Activated CD4-positive, alpha-beta T cell treated with anti-CD3 and anti-CD28 coated beads, Interleukin-2, amount 50 U/mL, for 48 hours (primary cell): ENCODE data around the gene CBFA2T3.
"Not testable (repeated sequence)": the region's sequence is repeated elsewhere in the genome, so short reads cannot be mapped to it uniquely, and the experiment has no call there.

ENCODE experiments used
- DNase-seq, 2 experiments: peaks; one replicate each; pipeline ENCODE4 v3.0.0-alpha.2; 2020

Gene CBFA2T3

DNA sequence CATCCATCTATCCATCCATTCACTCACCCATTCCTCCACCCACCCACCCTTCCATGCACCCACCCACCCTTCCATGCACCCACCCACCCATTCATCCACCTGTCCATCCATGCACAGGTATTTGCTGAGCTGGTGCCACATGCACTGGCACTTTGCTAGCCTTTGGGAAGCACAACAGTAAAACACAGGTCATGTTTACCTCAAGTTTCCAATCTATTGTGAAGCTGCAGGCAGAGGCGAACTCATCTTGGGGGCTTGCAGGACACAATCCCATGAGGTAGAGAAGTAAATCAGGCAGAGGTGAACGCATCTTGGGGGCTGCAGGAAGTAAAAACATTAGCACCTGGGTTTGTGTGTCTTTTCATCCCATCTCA is 35.6 kb upstream of the CBFA2T3 start:
- no peak for DNase-seq

DNA sequence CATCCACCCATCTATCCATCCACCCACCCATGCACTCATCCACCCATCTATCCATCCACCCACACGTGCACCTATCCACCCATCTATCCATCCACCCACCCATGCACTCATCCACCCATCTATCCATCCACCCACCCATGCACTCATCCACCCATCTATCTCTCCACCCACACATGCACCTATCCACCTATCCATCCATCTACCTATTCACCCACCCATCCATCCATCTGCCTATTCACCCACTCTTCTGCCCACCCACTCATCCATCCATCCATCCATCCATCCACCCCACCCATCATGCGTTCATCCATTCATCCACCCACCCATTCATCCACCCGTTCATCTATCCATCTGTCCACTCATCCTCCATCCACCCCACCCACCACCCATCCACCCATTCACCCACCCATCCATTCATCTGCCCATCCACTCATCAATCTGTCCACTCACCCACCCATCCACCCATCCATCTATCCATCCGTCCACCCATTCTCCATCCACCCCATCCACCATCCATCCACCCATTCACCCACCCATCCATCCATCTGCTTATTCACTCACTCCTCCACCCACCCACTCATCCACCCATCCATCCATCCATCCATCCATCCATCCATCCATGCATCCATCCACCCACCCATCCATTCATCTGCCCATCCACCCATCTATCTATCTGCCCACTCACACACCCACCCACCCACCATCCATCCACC is 35.1 kb upstream of the CBFA2T3 start:
- DNase-seq = no peak

DNA sequence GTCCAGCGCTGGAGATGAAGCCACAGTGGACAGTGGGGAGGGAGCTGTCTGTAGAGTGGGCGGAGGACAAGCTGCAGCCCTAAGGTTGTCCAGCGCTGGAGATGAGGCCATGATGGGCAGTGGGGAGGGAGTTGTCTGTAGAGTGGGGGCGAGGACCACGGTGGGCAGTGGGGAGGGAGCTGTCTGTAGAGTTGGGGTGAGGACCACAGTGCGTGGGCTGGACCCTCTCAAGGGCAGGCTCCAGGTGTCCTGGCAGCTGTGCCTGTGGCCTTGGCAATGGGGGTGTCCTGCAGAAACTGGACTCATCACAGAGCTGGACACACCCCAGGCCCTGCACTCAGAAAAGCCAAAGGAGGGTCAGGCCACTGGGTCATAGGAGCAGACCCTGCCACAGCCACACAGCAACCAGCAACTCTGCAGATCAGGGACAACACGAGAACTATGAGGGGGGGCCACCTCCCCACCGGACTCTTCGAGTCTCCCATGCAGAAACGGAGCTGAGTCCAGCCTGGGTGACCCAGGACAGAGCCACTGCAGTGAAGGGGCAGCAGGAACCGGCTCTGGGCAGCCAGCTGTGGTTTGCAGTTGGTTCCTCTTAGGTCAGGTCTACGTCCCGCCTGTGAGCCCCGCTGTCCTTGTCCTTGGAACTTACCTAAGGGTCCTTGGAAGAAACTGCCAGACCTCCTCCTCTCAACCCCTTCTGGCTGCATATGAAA is 33.4 kb upstream of the CBFA2T3 start:
- DNase-seq = no peak

DNA sequence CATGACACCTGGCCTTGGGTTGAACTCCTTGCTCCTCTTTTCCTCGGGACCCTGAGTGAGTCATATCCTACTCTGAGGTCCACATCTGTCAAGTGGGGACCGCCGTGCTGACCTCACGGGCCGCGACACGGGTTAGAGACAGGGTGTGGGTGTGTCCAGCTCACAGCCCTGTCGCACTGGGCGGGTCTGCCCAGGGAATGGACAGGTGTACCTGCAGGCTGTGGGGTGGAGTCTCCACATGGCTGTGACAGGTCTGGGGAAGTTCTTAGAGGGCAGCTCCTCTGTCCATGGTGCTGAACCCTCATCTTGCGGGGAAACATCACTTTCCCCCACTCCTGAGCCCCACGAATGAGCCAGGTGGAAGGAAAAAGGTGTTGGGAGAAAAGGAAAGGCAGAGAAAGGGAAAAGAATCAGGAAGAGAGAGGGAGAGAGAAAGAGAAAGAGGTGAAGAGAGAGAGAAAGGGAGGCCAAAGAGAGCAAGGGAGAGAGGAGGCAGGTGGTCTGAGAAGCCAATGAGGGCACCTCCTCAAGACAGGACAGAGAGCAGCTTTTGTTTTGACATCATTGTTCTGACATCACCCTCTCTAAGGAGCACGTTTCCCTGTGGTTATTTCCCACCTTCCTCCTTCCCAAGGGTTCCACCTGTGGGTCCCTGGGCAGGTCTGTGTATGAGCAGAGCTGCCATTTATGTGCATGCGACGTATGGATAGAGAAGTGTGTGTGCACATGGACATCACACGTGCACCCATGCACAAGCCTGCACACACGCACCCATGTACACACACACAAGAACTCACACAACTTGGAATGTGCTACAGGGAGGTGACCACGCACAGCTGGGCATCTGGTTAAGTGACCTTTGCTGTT is 32.6 kb upstream of the CBFA2T3 start:
- DNase-seq = peak in 1 of 2 experiments; percentile 25

DNA sequence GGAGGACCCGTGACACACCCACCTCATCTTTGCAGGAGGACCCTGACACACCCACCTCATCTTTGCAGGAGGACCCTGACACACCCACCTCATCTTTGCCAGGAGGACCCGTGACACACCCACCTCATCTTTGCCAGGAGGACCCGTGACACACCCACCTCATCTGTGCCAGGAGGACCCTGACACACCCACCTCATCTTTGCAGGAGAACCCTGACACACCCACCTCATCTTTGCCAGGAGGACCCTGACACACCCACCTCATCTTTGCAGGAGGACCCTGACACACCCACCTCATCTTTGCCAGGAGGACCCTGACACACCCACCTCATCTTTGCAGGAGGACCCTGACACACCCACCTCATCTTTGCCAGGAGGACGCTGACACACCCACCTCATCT is 31.8 kb upstream of the CBFA2T3 start:
- not testable (repeated sequence) for DNase-seq

DNA sequence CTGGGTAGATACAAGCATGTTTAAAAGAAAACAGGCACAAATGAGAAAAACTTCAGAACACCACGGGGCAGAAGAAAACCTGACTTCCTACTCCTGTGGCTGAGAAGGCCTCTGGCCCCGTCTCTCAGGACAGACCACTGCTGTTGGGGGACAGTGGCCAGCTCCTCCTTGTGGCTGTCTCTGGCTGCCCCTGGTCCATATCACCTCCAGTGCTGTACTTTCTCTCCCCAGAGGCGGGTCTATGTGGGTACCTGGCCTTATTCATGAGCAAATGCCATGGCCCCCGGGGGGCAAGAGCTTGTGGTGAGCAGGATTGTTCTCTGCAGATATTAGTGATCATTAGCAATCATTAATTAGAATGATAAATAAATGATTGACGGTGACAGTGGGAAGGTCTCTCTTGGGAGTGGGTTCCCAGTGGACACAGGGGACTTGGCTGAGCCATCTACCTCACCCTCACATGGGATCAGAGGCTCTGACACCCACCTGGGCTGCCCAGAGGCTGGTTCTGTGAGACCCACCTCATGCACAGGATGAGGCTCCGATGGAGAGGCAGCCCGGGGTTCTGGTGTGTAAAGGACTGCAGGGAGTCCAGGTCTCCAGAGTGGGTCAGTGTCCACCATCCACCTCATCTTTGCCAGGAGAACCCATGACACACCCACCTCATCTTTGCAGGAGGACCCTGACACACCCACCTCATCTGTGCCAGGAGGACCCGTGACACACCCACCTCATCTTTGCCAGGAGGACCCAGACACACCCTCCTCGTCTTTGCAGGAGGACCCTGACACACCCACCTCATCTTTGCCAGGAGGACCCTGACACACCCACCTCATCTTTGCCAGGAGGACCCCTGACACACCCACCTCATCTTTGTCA is 30.6 kb upstream of the CBFA2T3 start:
- DNase-seq = no peak

DNA sequence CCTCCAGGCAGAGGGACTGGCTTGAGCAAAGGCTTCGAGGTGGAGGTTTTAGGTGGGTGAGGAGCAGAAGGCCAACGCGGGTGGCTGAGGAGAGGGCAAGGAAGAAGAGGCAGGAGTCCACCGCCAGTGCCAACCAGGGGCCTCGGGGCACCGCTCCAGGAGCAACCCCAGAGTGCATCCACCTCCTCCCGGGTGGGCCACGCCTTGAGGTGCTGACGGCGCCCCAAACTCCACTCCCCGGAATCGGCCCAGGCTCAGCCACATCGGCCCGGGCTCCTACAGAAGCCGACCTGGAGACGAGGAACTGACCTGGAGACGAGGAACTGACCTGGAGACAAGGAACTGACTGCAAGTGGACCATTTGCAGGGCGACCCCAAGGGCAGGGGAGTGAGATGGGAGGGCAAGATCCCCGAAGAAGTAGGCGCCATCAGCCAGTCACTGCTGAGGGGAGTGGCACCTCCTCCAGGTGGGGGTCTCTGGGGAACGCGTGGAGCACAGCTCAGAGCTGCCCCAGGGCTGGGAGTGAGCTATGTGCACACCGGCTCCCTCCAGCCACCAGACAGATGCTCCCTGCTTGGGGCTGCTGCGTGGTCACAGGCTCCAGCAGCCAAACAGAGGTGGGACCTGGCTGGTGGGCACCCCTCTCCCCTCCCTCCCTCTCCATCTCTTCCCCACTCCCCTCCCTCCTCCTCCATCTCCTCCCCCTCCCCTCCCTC is 29.2 kb upstream of the CBFA2T3 start:
- no peak for DNase-seq

DNA sequence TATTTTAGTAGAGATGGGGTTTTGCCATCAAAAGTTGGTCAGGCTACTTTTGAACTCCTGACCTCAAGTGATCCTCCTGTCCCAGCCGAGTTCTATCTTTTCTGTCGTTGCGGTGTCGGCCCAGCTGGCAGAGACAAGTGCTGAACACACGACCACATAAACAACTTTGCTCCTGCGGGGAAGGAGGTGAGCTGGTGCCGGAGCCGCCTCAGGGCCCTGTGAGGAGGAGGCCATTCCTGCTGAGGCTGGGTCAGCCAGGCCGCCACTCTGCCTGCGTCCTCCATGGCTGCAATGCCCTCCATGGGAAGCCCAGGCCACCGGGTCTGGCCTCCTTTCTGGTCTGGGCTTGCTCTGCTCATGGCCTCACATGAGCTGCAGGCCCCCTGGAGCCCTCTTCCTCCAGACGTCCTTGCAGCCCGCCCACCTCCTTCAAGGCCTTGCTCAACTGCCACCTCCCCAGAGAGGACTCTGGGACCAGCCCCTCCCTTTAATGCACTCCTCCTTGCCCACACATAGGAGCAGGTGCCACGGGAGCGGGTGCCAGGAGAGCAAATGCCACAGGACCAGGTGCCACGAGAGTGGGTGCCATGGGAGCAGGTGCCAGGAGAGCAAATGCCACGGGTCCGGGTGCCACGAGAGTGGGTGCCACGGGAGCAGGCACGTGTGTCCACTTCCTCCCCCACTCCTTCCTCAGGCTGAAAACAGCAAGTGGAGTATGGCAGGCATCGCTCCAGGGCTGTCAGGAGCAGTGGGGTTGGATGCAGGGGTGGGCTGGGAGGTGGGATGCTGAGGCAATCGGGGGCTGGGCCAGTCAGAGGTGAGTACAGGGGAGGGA is 28.4 kb upstream of the CBFA2T3 start:
- no peak for DNase-seq

DNA sequence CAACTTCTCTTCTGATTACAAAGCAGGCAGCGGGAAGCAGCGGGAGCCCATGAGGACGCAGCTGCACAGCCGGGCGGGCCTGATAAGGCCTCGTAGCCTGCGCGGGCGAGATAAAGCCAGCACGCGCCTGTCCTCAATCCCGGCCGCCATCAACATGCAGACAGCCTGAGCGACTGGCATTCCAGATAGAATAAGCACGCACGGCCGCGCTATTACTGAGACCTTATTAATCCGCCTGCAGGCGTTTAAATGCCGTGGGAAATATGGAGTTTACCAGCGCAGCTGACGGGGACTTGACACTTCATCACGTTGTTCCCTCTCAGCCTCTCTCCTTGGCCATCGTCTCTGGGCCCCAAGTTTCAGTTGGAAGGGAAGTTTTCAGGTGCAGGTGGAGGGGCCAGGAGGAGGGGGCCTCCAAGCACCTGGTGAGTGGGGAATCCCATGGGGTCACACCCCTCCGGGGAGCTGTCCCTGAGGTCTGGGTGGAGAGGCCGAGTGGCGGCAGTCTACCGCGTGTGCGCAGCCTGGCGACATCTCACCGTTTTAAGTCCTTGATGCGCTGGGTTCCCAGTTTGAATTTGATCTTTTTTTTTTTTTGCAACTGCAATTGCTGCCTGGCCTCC is 27.3 kb upstream of the CBFA2T3 start:
- DNase-seq = no peak

DNA sequence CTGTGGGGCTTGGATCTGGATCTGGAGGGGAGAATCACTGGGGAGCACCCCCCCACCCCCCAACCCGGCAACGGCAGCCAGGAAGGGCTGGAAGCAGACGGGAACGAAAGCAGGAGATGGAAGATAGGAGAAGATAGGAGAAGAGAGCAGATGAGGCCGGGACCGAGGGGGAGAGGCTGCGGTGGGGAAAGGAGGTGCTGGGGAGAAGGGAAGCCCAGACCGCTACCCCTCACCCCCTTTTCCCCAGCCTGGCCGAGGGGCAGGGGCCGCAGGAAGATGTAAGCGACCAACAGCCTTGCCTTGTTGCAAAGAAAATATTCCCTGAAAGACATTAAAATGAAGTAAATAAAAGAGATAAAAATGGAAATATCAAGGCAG is 26.8 kb upstream of the CBFA2T3 start:
- no peak for DNase-seq

DNA sequence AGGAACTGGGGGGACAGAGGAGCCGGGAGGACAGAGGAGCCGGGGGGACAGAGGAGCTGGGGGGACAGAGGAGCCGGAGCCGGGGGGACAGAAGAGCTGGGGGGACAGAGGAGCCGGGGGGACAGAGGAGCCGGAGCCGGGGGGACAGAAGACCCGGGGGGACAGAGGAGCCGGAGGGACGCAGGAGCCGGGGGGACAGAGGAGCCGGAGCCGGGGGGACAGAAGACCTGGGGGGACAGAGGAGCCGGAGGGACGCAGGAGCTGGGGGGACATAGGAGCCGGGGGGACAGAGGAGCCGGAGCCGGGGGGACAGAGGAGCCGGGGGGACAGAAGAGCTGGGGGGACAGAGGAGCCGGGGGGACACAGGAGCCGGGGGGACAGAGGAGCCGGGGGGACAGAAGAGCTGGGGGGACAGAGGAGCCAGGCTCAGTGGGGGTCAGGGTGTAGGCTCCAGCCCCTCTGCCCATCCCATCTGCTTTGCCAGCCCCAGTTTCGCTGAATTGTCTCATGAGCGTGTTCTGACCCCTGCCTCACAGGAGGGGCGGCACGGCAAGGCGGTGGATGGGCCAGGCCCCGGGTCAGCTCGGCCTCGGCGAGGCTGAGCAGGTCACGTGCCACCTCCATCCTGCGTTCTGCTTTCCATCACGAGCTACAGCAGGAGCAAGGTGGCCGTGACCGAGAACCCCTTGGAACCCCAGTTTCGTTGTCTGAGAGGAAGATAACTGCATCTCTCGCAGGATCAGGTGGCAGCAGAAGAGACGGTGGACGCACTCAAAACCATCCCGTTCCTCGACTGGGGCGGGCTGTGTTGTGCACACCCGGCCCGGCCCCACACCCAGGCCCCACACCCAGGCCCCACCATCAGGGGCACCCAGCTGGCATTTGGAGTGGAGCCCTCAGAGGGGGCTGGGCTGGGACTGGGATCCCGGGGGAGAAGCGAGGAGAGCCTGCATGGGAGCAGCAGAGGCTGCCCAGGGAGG is 26.1 kb upstream of the CBFA2T3 start:
- DNase-seq = no peak

DNA sequence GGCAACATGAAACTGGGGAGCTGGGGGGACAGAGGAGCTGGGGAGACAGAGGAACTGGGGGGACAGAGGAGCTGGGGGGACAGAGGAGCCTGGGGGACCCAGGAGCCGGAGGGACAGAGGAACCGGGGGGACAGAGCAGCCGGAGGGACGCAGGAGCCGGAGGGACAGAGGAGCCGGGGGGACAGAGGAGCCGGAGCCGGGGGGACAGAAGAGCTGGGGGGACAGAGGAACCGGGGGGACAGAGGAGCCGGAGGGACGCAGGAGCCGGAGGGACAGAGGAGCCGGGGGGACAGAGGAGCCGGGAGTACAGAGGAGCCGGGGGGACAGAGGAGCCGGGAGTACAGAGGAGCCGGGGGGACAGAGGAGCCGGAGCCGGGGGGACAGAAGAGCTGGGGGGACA is 25.1 kb upstream of the CBFA2T3 start:
- not testable (repeated sequence) for DNase-seq

DNA sequence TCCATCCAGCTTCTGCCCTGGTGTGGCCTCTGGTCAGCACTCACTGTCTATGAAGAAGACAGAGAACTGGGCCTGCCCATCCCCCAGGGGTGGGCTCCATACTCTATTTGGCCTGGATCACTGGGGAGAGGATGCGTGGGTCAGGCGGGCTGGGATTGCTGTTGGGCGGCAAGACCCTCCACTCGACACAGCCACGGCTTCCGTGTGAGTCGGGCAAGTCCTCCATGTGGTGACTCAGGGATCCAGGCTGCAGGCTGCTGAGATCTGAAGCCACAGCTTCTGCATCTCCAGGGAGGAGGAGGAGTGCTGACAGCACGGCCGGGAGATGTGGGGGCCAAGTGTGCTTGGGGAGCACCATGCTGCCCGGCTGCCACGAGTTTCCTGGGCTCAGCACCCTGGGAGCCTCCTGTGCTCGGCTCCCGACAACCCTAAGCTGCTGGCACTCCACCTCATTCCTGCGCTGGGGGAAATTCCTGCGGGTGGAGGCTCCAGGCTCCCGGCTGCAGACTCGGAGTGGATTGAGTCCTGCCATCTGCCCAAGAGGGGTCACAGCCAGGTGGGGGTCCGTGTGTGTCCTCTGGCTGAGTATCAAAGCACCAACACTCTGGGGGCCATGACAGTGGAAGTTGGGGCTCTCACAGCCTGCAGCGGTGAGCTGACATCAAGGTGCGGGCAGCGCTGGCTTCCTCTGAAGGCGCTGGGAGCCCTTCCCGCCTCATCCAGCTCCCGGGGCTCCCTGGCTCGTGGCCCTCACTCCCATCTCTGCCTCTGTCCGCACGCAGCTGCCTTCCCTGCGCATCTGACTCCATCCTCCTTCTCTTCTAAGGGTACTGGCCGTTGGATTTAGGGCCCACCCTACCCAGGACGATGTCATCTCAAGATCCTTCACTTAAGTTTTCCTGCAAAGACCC is 24.4 kb upstream of the CBFA2T3 start:
- no peak for DNase-seq

DNA sequence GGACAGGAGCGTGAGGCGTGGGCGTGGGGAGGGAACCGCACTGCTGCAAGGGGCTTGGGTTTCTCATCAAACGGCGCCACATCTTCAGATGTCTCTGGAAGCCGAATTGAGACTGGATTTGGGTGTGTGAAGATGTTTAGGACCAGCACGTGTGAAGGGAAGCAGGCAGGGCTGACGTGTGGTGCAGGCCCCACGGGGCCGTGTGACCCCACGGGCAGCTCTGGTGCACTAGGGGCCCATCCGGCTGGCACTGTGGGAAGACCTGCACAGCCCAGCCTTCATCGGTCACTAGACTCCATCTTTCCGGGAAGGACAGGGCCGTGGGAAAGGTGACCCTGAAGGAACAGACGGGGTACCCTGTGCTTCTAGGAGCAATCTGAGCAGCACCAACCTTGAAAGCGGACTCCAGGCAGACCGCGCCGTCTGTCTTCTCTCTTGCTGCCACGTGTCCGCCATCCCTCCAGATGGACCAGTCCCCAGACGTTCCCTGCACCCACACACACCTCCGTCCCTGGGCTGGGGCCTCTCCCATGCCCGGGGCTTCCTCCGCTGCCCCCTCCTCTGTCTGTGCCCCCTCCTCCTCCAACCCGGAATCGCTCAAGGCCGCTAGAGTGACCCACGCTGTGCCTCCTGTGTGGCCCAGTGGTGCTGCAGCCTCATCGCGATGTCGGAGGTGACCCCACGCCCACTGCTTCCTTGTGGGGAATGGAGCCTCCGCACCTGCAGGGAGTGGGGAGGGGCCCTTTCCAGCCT is 23.4 kb upstream of the CBFA2T3 start:
- no peak for DNase-seq

DNA sequence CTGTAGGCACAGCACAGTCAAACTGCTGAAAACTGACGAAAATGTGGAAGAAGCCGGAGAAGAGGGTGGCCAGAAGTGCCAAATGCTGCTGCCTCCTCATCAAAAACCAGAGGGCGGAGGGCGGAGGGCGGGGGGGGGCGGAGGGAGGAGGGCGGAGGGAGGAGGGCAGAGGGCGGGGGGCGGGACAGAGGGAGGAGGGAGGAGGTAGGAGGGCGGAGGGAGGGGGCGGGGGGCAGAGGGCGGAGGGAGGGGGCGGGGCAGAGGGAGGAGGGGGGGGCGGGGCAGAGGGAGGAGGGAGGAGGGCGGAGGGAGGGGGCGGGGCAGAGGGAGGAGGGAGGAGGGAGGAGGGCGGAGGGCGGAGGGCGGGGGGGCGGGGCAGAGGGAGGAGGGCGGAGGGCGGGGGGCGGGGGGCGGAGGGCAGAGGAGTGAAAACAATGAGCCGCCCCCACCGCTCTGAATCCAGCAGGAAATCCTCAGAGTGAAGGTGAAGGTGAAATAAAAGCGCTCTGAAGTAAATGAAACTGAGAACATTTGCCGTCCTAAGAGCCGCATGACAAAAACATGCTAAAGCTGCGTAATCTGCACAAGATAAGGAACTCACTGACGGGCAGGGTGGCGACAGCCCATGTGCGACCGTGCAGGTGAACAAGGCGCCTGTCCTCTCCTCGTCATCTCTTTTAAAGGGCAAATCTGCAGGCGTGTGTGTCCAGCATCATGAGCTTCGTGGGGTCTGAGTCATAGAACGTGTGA is 22.6 kb upstream of the CBFA2T3 start:
- peak; percentile 26 to 32 for DNase-seq

DNA sequence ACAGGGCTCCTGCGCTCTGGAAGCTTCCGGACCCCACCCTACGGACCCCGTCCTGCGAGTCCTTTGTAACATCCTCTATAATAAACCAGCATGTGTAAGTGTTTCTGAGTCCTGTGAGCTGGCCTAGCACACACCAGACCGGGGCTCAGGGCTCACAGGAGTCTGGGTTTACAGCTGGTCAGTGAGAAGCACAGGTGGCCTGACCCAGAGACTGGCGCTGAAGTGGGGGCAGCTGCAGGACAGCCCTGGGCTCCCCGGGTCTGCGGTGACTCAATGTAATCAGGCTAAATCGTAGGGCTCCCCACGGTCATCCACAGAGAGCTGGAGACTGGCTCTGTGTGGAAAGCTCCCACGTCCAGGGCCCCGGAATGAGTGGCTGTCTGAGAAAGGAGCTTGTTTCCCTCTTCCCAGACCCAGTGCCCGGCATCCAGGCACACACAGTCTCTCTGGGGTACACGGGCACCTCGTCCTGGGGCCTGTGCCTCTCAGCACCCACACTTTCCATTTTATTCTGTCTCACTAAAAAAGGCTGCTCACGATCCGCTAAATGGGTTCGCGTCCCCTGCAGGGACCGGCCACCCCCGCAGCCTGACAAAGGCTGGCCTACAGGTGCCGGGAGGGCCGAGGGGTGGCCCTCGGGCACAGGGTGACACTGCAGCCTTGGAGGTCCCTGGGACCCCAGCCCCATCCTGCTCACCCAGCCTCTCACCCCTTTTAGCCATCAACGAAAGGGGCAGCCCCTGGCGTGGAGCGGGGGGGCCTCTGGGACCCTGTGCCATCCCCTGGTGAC is 18.9 kb upstream of the CBFA2T3 start:
- DNase-seq = no peak
